B cell (primary cell): ENCODE data around the gene PLAAT1. TPM values are rescaled to one million over a fixed set of nuclear protein-coding genes. Genes with fewer than 3 reads are reported as not detected.

Source experiments
- ATAC-seq: fragments of 200-7000 bp; cut with Tn5 transposase; one replicate; pipeline ENCODE4 v1.10.0; 2021; ENCODE audit warnings: low read depth, mild to moderate bottlenecking, moderate number of reproducible peaks, moderate library complexity
- CTCF ChIA-PET: fragments of 350-600 bp; sonication (Branson Sonifier 250); formaldehyde crosslinking; loops from one replicate; lab custom pipeline; 2021; ENCODE audit warnings: antibody characterized with exemption, inconsistent platforms; lab: Charles Lee
- POLR2A ChIA-PET: fragments of 350-600 bp; sonication (Branson Sonifier 250); formaldehyde crosslinking; loops from one replicate; lab custom pipeline; 2021; ENCODE audit warnings: antibody characterized with exemption; lab: Charles Lee
- DNase-seq: peaks from one replicate; pipeline ENCODE4 v3.0.0; 2013
- H2AFZ ChIP-seq: 2 replicates; pipeline ENCODE4 v1.6.1; 2012; ENCODE audit warnings: mild to moderate bottlenecking, low read depth, low read length; ENCODE audit not compliant: insufficient read depth, poor library complexity, severe bottlenecking
- H3K27ac ChIP-seq, 2 donors: 1 replicate in 1 of 2; 2 replicates in 1 of 2; pipeline ENCODE4 v1.5.1; 2012 to 2013; ENCODE audit warnings: low read length in 2 of 2, mild to moderate bottlenecking in 2 of 2, moderate library complexity in 1 of 2
- H3K27me3 ChIP-seq, 4 experiments: fragments of 200-600 bp in 1 of 4; sonication (generic) in 1 of 4; replicated peaks in 1 of 4; 1 replicate in 2 of 4; 2 replicates in 2 of 4; pipeline versions ENCODE4 v1.6.1 to v1.7.0; 2013 to 2016; ENCODE audit warnings: low read length in 3 of 4, mild to moderate bottlenecking in 2 of 4, mixed read lengths in 1 of 4, moderate library complexity in 1 of 4; ENCODE audit not compliant: insufficient read depth in 4 of 4, control insufficient read depth in 3 of 4; ENCODE audit errors: control extremely low read depth in 1 of 4
- H3K36me3 ChIP-seq, 2 experiments: replicated peaks in 1 of 2; 1 replicate in 1 of 2; 2 replicates in 1 of 2; pipeline versions ENCODE4 v1.6.1 to v1.7.1; 2013; ENCODE audit warnings: low read length in 1 of 2; ENCODE audit not compliant: insufficient read depth in 2 of 2, control insufficient read depth in 1 of 2; ENCODE audit errors: control extremely low read depth in 1 of 2, extremely low read depth in 1 of 2
- H3K4me1 ChIP-seq, 2 donors: fragments of 200-600 bp in 1 of 2; sonication (generic) in 1 of 2; 1 replicate in 1 of 2; 2 replicates in 1 of 2; pipeline versions ENCODE4 v1.5.1 to v1.6.1; 2013 to 2017; ENCODE audit warnings: low read length in 2 of 2; ENCODE audit not compliant: control insufficient read depth in 2 of 2, insufficient read depth in 2 of 2
- H3K4me2 ChIP-seq: replicated peaks from 2 replicates; pipeline ENCODE3; 2012; ENCODE audit warnings: mild to moderate bottlenecking, low read depth, low read length; ENCODE audit not compliant: poor library complexity, severe bottlenecking
- H3K4me3 ChIP-seq, 5 experiments: fragments of 200-600 bp in 1 of 5; sonication (generic) in 1 of 5; 1 replicate in 3 of 5; 2 replicates in 2 of 5; pipeline versions ENCODE4 v1.5.1 to v1.7.0; 2011 to 2016; ENCODE audit warnings: low read length in 4 of 5, mild to moderate bottlenecking in 4 of 5, low read depth in 2 of 5, control low read depth in 1 of 5, moderate library complexity in 1 of 5; ENCODE audit not compliant: insufficient read depth in 1 of 5; ENCODE audit errors: control extremely low read depth in 1 of 5, extremely low read depth in 1 of 5
- H3K79me2 ChIP-seq: fragments of 200-600 bp; sonication (generic); one replicate; pipeline ENCODE4 v1.6.0; 2016; ENCODE audit warnings: low read length; ENCODE audit not compliant: control insufficient read depth, insufficient read depth
- H3K9ac ChIP-seq: fragments of 200-600 bp; sonication (generic); 2 replicates; pipeline ENCODE4 v1.6.1; 2017; ENCODE audit warnings: mild to moderate bottlenecking, low read length, moderate library complexity
- H3K9me3 ChIP-seq, 3 donors: one replicate each; pipeline versions ENCODE4 v1.6.1 to v1.7.1; 2013; ENCODE audit warnings: low read length in 2 of 3; ENCODE audit not compliant: control insufficient read depth in 2 of 3, insufficient read depth in 1 of 3; ENCODE audit errors: control extremely low read depth in 1 of 3
- H4K20me1 ChIP-seq: 2 replicates; pipeline ENCODE4 v1.6.0; 2012; ENCODE audit warnings: mild to moderate bottlenecking, low read length; ENCODE audit not compliant: insufficient read depth, control insufficient read depth, poor library complexity, severe bottlenecking
- H3K27ac Mint-ChIP-seq: one replicate; pipeline ENCODE4 v1.8.0; 2021; ENCODE audit warnings: mixed read lengths
- H3K27me3 Mint-ChIP-seq: one replicate; pipeline ENCODE4 v1.8.0; 2021; ENCODE audit warnings: mixed read lengths
- H3K4me1 Mint-ChIP-seq: one replicate; pipeline ENCODE4 v1.8.0; 2021; ENCODE audit warnings: mixed read lengths
- H3K4me3 Mint-ChIP-seq: one replicate; pipeline ENCODE4 v1.8.0; 2021; ENCODE audit warnings: mixed read lengths
- H3K9me3 Mint-ChIP-seq: one replicate; pipeline ENCODE4 v1.8.0; 2022; ENCODE audit warnings: mixed read lengths; ENCODE audit not compliant: insufficient read depth
- EZH2 ChIP-seq: IDR thresholded peaks from 2 replicates; pipeline ENCODE4 v1.6.1; 2012; ENCODE audit warnings: borderline replicate concordance, low read depth, mild to moderate bottlenecking, moderate library complexity, low read length; ENCODE audit not compliant: insufficient read depth, poor library complexity, severe bottlenecking
- WGBS: methylation state at CpG from one replicate; pipeline ENCODE4 v1.1.5; 2013; ENCODE audit warnings: missing lambda C conversion rate; ENCODE audit not compliant: insufficient coverage; 5-methylcytosine and 5-hydroxymethylcytosine counted together
- intact Hi-C: fragments of 100-400 bp; cut with micrococcal nuclease; formaldehyde crosslinking; loops from one replicate; pipeline ENCODE4 v1.10.0; 2022
- polyA plus RNA-seq: library from polyadenylated mRNA; depleted of rRNA; stranded (reverse); fragments of >200 nt; gene quantifications from 2 replicates; pipeline ENCODE4 v1.2.3, GENCODE V29; 2012
- total RNA-seq, 2 donors: library from RNA; stranded (reverse); fragments of 120-200 nt in 1 of 2; gene quantifications; 1 replicate in 1 of 2; 2 replicates in 1 of 2; pipeline versions ENCODE4 v1.2.3 to v1.2.4, GENCODE V29; 2013 to 2022
- TF ChIP-seq, protein P1 (sequence below): fragments of 200-600 bp; IDR thresholded peaks from one replicate; pipeline ENCODE4 v1.8.0; 2022; ENCODE audit warnings: antibody characterized with exemption, mild to moderate bottlenecking

The PLAAT1 gene
- total and polyA plus RNA-seq, 2 donors (not counting 1 experiment from before 2014, with no cell fraction given) = not detected

GRCh38 chr3:193240436-193240849 lies 579 bp upstream of the PLAAT1 start:
- H3K36me3 ChIP-seq = no peaks in the 10 kb centered on the region
- Mint-ChIP-seq H3K4me3 (peak overlapping the region; percentile 51), H3K4me1 (peaks cover 9% of the 10 kb centered on the region), H3K9me3 (peaks cover 3% of the 10 kb centered on the region), H3K27me3 (peaks cover 27% of the 10 kb centered on the region), H3K27ac (no peak overlapping the region)
- no peak overlapping the region for H3K9ac ChIP-seq
- DNase-seq (no peak), ATAC-seq (no peak)
- H3K27ac ChIP-seq = no peak overlapping the region
- H3K4me2 ChIP-seq = peak overlapping the region; percentile 24
- H4K20me1 ChIP-seq = no peaks in the 10 kb centered on the region
- POLR2A ChIA-PET = no interaction called here
- peaks cover 0 to 3% of the 10 kb centered on the region in 2 donors for H3K4me1 ChIP-seq
- intact Hi-C loops = no loop called here
- no peak for TF ChIP-seq EZH2
- H3K4me3 ChIP-seq = no peak overlapping the region
- CTCF ChIA-PET = no interaction called here
- no peaks in the 10 kb centered on the region for H3K9me3 ChIP-seq
- no peaks in the 10 kb centered on the region for H3K79me2 ChIP-seq
- H2AFZ ChIP-seq = no peak overlapping the region
- peaks cover 0 to 13% (median 5%) of the 10 kb centered on the region in 4 experiments for H3K27me3 ChIP-seq
- 8% methylated on average over 3 of the region's 9 CpGs for WGBS

GRCh38 chr3:193241716-193242115 lies 694 bp downstream of the PLAAT1 start:
- Histone ChIP-seq H3K9me3 (no peaks in the 10 kb centered on the region), H3K4me1 (peaks cover 0 to 3% of the 10 kb centered on the region in 2 donors), H4K20me1 (no peaks in the 10 kb centered on the region), H3K27me3 (peaks cover 0 to 13% (median 5%) of the 10 kb centered on the region in 4 experiments), H3K36me3 (no peaks in the 10 kb centered on the region), H3K4me3 (no peak overlapping the region), H3K9ac (no peak overlapping the region), H3K4me2 (no peak overlapping the region), H3K79me2 (no peaks in the 10 kb centered on the region), H2AFZ (no peak overlapping the region), H3K27ac (no peak overlapping the region)
- Mint-ChIP-seq H3K4me3 (no peak overlapping the region), H3K27me3 (peaks cover 33% of the 10 kb centered on the region), H3K27ac (no peak overlapping the region), H3K4me1 (peaks cover 9% of the 10 kb centered on the region), H3K9me3 (peaks cover 3% of the 10 kb centered on the region)
- WGBS = no CpG with 5 or more reads among the region's 11 CpGs
- ChIA-PET POLR2A (no interaction called here), CTCF (no interaction called here)
- no peak for DNase-seq
- intact Hi-C loops = no loop called here
- no peak for ATAC-seq
- TF ChIP-seq EZH2 = no peak
- TF ChIP-seq, protein P1, sequence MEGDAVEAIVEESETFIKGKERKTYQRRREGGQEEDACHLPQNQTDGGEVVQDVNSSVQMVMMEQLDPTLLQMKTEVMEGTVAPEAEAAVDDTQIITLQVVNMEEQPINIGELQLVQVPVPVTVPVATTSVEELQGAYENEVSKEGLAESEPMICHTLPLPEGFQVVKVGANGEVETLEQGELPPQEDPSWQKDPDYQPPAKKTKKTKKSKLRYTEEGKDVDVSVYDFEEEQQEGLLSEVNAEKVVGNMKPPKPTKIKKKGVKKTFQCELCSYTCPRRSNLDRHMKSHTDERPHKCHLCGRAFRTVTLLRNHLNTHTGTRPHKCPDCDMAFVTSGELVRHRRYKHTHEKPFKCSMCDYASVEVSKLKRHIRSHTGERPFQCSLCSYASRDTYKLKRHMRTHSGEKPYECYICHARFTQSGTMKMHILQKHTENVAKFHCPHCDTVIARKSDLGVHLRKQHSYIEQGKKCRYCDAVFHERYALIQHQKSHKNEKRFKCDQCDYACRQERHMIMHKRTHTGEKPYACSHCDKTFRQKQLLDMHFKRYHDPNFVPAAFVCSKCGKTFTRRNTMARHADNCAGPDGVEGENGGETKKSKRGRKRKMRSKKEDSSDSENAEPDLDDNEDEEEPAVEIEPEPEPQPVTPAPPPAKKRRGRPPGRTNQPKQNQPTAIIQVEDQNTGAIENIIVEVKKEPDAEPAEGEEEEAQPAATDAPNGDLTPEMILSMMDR = no peak
